ENCODE data around the gene SSTR1.

SSTR1 gene

DNA sequence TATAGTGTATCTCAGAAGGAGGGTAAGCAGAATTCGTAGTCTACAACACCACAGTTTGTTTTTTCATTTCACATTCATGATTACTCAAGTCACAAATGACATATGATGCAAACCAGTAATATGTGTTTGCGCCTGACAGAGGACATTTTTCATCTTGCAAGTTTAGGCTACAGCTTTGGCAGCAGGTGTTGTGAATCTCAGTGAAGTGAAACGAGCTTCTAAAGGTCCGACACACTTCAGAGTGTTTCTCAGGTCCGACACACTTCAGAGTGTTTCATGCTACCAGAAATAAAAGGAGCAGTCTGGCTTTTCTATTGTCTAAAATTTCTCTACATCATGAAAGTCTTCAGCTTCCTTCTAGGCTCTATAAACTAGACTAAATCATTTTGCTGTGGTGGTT, 25.5 kb downstream of the SSTR1 start:
- DNase-seq (ENCODE audit: low read depth in 2 of 2), result no peak

DNA sequence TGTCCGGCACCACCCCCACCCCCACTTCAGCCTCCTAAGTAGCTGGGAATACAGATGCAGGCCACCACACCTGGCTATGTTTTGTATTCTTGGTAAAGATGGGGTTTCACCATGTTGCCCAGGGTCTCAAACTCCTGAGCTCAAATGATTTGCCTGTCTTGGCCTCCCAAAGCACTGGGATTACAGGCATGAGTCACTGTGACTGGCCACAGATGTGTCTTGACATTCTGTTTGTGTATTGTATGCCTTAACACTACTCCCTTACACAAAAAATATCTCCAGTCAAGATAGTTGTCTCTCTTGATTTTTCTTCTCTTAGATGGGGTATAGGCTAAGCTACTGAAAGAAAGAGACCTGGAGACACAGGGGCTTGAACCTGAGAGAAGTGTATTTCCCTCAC, 30.6 kb downstream of the SSTR1 start:
- DNase-seq (ENCODE audit: low read depth in 2 of 2), result no peak

DNA sequence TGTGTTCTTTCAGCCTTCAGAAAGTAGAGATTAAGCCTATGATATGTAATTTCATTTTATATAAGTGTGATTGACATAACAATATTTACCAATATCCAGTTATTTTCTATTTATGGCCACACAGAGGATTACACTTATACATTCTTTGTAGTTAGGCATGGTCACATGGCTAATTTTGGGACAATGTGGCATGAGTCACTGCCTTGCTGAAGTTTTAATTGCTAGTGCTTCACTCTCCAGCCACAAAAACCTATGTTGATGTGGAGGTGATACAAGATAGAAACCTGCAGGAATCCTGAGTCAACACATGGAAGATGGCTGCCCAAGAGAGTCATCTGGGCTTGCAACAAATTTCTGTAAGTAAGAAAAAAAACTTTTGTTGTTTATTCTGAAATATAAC, 31.2 kb downstream of the SSTR1 start:
- DNase-seq (ENCODE audit: low read depth in 2 of 2), result no peak

- DNase-seq (ENCODE audit: low read depth in 2 of 2), result no peak
Observed at GRCh38 chr14:38243696-38244240, 36.1 kb downstream of the SSTR1 start.

DNA sequence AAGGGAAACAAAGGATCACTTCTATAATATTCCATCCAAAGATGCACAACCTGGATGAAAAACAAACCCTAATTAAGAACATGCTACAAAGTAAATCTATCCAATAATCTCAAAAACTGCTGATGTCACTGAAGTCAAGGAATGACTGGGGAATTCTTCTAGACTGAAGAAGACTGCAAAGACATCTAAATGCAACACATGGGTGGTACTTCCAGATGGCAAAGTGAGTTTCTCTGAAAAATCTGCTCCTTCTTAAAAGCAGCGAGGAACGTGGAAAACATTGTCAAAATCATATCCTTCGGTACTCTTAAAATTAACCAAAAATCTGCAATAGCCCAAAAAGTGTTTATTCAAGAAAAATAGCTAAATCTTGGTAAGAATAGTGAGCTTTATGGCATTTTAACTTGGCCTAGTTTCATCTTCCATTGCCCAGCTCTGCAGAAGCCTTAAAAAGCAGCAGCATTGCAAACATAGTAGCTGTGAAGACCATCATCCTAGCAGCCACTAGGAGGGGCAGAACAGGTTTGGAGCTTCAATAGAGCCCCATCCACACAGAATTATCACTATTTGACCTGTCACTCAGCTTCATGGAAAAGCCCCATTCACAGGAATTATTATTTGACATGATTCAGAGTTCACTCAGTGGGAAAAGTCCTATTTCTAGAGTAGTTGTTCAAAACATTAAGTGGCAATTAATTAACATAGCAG, 40.8 kb downstream of the SSTR1 start:
- no peak for DNase-seq (ENCODE audit: low read depth in 2 of 2)

GRCh38 chr14:38250331-38250730, 42.6 kb downstream of the SSTR1 start:
- DNase-seq (ENCODE audit: low read depth in 2 of 2), result no peak

DNA sequence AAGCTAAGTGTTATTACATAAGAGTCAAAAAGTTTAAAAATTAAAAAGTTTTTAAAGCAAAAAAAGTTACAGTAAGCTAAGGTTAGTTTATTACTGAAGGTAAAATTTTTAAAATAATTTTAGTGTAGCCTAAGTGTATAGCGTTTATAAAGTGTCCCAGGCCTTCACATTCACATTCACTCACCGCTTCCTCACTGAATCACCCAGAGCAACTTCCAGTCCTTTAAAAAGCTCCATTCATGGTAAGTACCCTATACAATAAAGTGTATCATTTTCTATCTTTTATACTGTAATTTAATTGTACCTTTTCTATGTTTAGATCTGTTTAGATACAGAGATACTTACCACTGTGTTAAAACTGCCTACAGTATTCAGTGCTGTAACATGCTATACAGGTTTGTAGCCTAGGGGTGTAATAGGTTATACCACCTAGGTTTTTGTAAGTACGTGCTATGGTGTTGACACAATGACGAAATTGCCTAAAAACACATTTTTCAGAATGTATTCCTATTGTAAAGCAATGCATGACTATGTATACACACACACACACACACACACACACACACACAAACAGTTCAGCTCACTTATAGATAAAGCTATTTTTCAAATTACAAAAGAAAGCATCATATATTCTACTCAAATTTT, 44.5 kb downstream of the SSTR1 start:
- no peak for DNase-seq (ENCODE audit: low read depth in 2 of 2)

DNA sequence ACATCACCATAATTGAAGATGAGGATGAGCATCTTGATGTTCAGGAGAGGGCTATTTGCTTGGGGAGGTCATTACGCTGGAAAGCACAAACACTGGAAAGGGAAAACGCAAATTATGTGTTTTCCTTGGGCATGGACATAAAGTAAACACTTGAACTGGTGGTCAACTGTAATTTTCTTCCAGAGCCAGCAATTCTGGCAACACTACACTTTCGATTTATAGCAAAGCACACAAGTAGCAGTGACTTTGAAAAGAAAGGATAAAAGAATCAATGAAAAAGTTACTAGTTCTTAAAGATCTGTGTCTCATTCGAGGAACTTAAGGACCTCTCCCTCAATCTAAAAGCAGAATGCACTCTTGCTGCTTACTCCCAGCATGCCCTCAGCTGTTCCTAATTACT, 46.0 kb downstream of the SSTR1 start:
- DNase-seq (ENCODE audit: low read depth in 2 of 2), result no peak

- no peak for DNase-seq (ENCODE audit: low read depth in 2 of 2)
Observed at GRCh38 chr14:38254571-38255407, 47.1 kb downstream of the SSTR1 start.

GRCh38 chr14:38255408-38255672, 47.6 kb downstream of the SSTR1 start:
- DNase-seq (ENCODE audit: low read depth in 2 of 2), result no peak

DNA sequence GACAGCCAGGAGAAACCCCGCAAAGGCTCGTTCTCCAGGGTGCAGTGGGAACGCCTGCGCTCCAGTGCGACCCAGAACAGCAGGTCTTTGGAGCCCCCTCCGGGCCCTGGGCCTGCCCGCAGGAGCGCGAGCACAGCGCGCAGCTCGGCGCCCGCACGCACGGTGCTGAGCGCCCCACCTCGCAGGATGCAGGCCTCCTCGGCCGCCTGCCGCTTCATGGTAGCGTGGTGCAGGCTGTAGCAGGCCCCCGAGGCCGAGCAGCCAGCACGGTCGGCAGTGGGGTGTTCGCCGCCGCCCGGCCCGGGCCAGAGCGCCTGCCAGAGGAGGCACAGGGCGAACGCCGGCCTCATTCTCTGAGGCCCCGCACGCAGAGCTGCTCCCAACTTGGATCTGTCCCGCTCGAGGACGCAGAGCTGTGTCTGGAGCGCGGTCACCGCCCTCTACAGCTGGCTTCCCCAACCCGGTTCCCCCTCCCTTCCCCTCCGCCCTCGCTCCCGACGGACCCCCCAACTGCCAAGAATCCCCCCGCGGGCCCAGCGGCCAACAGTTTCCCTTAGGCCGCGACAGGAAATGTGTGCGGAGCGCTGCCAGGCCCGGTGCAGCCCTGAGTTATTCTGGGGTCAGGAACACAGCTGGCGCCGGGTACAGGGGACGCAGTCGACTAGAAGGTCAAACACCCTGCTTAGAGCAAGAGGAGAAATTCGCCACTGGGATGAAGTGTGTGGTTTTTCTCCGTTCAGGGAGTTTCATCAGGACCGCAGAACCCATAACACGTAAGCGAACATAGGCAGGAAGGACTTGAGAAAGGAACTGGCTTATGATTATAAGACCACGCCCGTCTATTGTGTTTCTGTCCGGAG, 48.2 kb downstream of the SSTR1 start, which contains the start of gene CLEC14A:
Gene CLEC14A, minus strand, starts transcription at position 421 of the 860 bp plus-strand sequence. Its CDS starts 71 bp downstream, at position 350.
- DNase-seq (ENCODE audit: low read depth in 2 of 2), result no peak

DNA sequence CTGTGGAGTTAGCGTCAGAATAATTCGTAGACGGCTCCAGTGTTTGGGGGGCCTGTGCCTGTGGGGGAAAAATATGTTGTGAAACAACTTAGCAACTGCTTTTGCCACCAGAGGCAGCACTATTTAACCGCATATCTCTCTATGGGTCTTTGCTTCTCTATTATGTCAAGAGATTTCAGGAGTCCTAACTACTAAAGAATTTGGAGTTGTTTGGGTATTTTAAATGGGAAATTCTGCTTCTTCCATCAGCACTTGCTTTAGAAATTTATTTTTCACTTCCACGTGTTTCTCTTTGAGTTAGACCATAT, 48.8 kb downstream of the SSTR1 start:
- DNase-seq (ENCODE audit: low read depth in 2 of 2), result peak; percentile 57 to 58

GRCh38 chr14:38257507-38257906, 49.8 kb downstream of the SSTR1 start:
- DNase-seq (ENCODE audit: low read depth in 2 of 2), result no peak

- no peak for DNase-seq (ENCODE audit: low read depth in 2 of 2)
Observed at GRCh38 chr14:38261620-38262019, 53.9 kb downstream of the SSTR1 start.
